ENCODE data around the gene ALS2. TPM values are rescaled to one million over a fixed set of nuclear protein-coding genes. Genes with fewer than 3 reads are reported as not detected.

ALS2 gene
- total RNA-seq, 1 experiment from 2014 or later: 23.8 TPM

DNA sequence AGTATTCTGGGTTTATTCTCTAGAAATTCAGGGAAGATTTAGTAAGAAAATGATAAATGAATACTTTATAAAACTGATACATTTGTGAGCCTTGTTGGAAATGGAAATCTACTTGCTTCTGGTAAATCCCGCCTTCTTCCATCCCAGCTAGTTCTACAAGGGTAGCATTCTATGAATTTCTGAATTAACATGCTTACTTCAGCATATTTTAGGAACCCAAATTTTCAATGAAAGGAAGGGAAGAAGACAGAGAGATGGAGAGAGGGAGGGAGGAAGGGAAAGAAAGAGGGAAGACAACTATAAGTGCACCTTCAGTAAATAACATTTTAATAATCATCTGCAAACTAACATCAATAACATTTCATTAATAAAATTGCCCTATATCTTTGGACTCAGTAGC is 110.9 kb downstream of the ALS2 start:
- Histone ChIP-seq H3K9me2 (replicated peaks; ENCODE audit: low read length) (no peaks in the 10 kb centered on the region; the same call in 1 of the 2 replicates), H3K4me1 (ENCODE audit: insufficient read depth, low read length) (peaks cover 6% of the 10 kb centered on the region; the same call in 1 of the 2 replicates), H3K9ac (ENCODE audit: low read length) (no peak overlapping the region), H3K9me3 (ENCODE audit: low read length) (no peaks in the 10 kb centered on the region), H3K4me3 (ENCODE audit: low read length) (no peak overlapping the region), H2AFZ (ENCODE audit: low read length) (no peak overlapping the region), H4K20me1 (ENCODE audit: low read length) (no peaks in the 10 kb centered on the region), H3K4me2 (ENCODE audit: low read length) (no peak overlapping the region), H3K79me2 (ENCODE audit: low read length) (no peaks in the 10 kb centered on the region), H3K27ac (ENCODE audit: low read length) (no peak overlapping the region), H3K27me3 (ENCODE audit: low read length) (no peaks in the 10 kb centered on the region), H3F3A (ENCODE audit: low read length, unreplicated experiment) (no peaks in the 10 kb centered on the region), H3K36me3 (ENCODE audit: low read depth, low read length) (no peaks in the 10 kb centered on the region)
- intact Hi-C loops (cut with micrococcal nuclease): no loop called here
- BruUV-seq (replicated peaks): no TSS peak
- CTCF ChIA-PET: no interaction called here
- TF ChIP-seq EZH2phosphoT487 (IDR thresholded peaks at IDR 0.05; ENCODE audit: borderline replicate concordance, low read length) (no peak), EZH2 (IDR thresholded peaks at IDR 0.05; ENCODE audit: low read length, unreplicated experiment) (no peak)
- TF ChIP-seq, protein P1, sequence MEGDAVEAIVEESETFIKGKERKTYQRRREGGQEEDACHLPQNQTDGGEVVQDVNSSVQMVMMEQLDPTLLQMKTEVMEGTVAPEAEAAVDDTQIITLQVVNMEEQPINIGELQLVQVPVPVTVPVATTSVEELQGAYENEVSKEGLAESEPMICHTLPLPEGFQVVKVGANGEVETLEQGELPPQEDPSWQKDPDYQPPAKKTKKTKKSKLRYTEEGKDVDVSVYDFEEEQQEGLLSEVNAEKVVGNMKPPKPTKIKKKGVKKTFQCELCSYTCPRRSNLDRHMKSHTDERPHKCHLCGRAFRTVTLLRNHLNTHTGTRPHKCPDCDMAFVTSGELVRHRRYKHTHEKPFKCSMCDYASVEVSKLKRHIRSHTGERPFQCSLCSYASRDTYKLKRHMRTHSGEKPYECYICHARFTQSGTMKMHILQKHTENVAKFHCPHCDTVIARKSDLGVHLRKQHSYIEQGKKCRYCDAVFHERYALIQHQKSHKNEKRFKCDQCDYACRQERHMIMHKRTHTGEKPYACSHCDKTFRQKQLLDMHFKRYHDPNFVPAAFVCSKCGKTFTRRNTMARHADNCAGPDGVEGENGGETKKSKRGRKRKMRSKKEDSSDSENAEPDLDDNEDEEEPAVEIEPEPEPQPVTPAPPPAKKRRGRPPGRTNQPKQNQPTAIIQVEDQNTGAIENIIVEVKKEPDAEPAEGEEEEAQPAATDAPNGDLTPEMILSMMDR (conservative IDR thresholded peaks at IDR 0.05; ENCODE audit: low read depth, low read length): no peak
- POLR2A ChIA-PET (ENCODE audit: unreplicated experiment): no interaction called here
- DNase-seq: no peak
- no peak for ATAC-seq

DNA sequence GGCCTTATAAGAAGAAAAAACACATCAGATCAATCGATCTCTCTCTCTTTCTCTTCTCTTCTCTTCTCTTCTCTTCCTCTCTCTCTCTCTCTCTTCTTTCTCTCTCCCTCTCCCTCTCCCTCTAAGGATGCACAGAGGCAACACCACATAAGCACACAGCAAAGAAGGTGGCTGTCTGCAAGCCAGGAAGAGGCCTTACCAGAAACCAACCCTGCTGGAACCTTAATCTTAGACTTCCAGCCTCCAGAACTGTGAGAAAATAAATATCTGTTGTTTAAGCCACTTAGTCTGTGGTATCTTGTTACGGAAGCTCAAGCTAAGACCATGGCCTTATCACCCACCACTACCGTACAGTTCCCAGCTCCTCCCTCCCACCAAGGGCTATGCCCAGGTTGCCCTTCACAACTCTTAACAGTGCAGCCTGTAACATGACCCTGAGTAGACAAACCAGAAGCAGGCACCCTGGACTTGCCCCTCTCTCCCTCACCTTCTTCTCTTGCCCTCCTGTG is 112.3 kb downstream of the ALS2 start:
- DNase-seq: no peak
- no peak for ATAC-seq
- CTCF ChIA-PET: no interaction called here

DNA sequence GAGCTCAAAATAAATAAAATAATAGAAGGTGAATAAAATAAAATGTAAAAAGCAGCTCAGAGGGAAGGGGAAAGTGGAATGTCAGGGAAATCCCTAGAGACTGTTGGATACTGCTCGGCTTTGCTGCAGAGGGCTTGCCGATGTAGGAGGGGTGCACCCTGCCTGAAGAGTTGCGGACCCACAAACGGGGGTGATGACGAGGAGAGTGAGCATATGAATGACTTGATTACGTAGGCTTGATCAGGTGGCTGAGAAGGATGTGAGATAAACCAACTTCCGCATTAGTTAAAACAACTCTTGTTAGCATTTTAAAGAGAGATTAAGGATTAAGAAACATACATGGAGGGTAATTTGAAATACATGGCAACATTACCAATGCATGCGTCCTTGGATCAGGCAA is 116.4 kb downstream of the ALS2 start:
- intact Hi-C loops (cut with micrococcal nuclease): no loop called here
- TF ChIP-seq EZH2phosphoT487 (IDR thresholded peaks at IDR 0.05; ENCODE audit: borderline replicate concordance, low read length) (no peak), EZH2 (IDR thresholded peaks at IDR 0.05; ENCODE audit: low read length, unreplicated experiment) (no peak)
- TF ChIP-seq, protein P1 (conservative IDR thresholded peaks at IDR 0.05; ENCODE audit: low read depth, low read length): no peak
- Histone ChIP-seq H3K4me2 (ENCODE audit: low read length) (no peak overlapping the region), H3K9me2 (replicated peaks; ENCODE audit: low read length) (no peaks in the 10 kb centered on the region), H4K20me1 (ENCODE audit: low read length) (no peaks in the 10 kb centered on the region), H2AFZ (ENCODE audit: low read length) (no peak overlapping the region), H3K27ac (ENCODE audit: low read length) (no peak overlapping the region), H3K4me3 (ENCODE audit: low read length) (no peak overlapping the region), H3K4me1 (ENCODE audit: insufficient read depth, low read length) (peaks cover 6% of the 10 kb centered on the region; the same call in 1 of the 2 replicates), H3K9ac (ENCODE audit: low read length) (no peak overlapping the region), H3K27me3 (ENCODE audit: low read length) (no peaks in the 10 kb centered on the region), H3F3A (ENCODE audit: low read length, unreplicated experiment) (no peaks in the 10 kb centered on the region), H3K36me3 (ENCODE audit: low read depth, low read length) (no peaks in the 10 kb centered on the region), H3K9me3 (ENCODE audit: low read length) (no peaks in the 10 kb centered on the region), H3K79me2 (ENCODE audit: low read length) (no peaks in the 10 kb centered on the region)
- ChIA-PET CTCF (no interaction called here), POLR2A (ENCODE audit: unreplicated experiment) (no interaction called here)
- no peak for DNase-seq
- ATAC-seq: no peak
- no TSS peak for BruUV-seq (replicated peaks)

More for the DNA sequence above, 112.3 kb downstream of the ALS2 start:
- no TSS peak for BruUV-seq (replicated peaks)
- no peaks in the 10 kb centered on the region for H4K20me1 ChIP-seq (ENCODE audit: low read length)
- H3K4me2 ChIP-seq (ENCODE audit: low read length): no peak overlapping the region
- H2AFZ ChIP-seq (ENCODE audit: low read length): no peak overlapping the region
- TF ChIP-seq, protein P1 (conservative IDR thresholded peaks at IDR 0.05; ENCODE audit: low read depth, low read length): no peak
- no peak for TF ChIP-seq EZH2phosphoT487 (IDR thresholded peaks at IDR 0.05; ENCODE audit: borderline replicate concordance, low read length)
- no peak for TF ChIP-seq EZH2 (IDR thresholded peaks at IDR 0.05; ENCODE audit: low read length, unreplicated experiment)
- no peak overlapping the region for H3K9ac ChIP-seq (ENCODE audit: low read length)
- H3K36me3 ChIP-seq (ENCODE audit: low read depth, low read length): no peaks in the 10 kb centered on the region
- no peaks in the 10 kb centered on the region for H3K79me2 ChIP-seq (ENCODE audit: low read length)
- H3K27me3 ChIP-seq (ENCODE audit: low read length): no peaks in the 10 kb centered on the region
- H3K9me3 ChIP-seq (ENCODE audit: low read length): no peaks in the 10 kb centered on the region
- POLR2A ChIA-PET (ENCODE audit: unreplicated experiment): no interaction called here
- H3K9me2 ChIP-seq (replicated peaks; ENCODE audit: low read length): no peaks in the 10 kb centered on the region; the same call in 1 of the 2 replicates
- no peak overlapping the region for H3K27ac ChIP-seq (ENCODE audit: low read length)
- intact Hi-C loops (cut with micrococcal nuclease): no loop called here
- H3K4me3 ChIP-seq (ENCODE audit: low read length): no peak overlapping the region
- no peaks in the 10 kb centered on the region for H3F3A ChIP-seq (ENCODE audit: low read length, unreplicated experiment)
- peaks cover 6% of the 10 kb centered on the region; the same call in 1 of the 2 replicates for H3K4me1 ChIP-seq (ENCODE audit: insufficient read depth, low read length)

Measured in PC-3 (cell line).